HEK293T (cell line): ENCODE data around the gene POLR3A.

Experiments used
- CTCF ChIA-PET: fragments of 350-600 bp; formaldehyde crosslinking; extraction: SDS; loops from one replicate; lab custom pipeline; 2021; ENCODE audit warnings: antibody characterized with exemption, inconsistent platforms; lab: Yijun Ruan, JAX
- POLR2A ChIA-PET: fragments of 350-600 bp; formaldehyde crosslinking; extraction: SDS; loops from one replicate; lab custom pipeline; 2020; ENCODE audit warnings: antibody characterized with exemption, inconsistent platforms; lab: Yijun Ruan, JAX
- DNase-seq: peaks from one replicate; pipeline ENCODE4 v3.0.0; 2012; ENCODE audit warnings: mixed read lengths; ENCODE audit errors: extremely low spot score
- ARNT ChIP-seq: fragments of 450-650 bp; IDR thresholded peaks from 2 replicates; pipeline ENCODE4 v1.6.1; 2017; ENCODE audit warnings: mild to moderate bottlenecking
- BHLHE40 ChIP-seq: fragments of 450-650 bp; IDR thresholded peaks from 2 replicates; pipeline ENCODE4 v1.6.1; 2016; ENCODE audit warnings: mild to moderate bottlenecking, moderate library complexity, borderline replicate concordance
- CTBP1 ChIP-seq: fragments of 450-650 bp; IDR thresholded peaks from 2 replicates; pipeline ENCODE4 v1.6.1; 2016; ENCODE audit warnings: borderline replicate concordance
- ELF4 ChIP-seq: fragments of 450-650 bp; IDR thresholded peaks from 2 replicates; pipeline ENCODE4 v1.6.1; 2017; ENCODE audit warnings: antibody characterized with exemption
- FOXA1 ChIP-seq: fragments of 450-650 bp; IDR thresholded peaks from 2 replicates; pipeline ENCODE4 v1.6.1; 2016; ENCODE audit warnings: mild to moderate bottlenecking
- FOXK2 ChIP-seq: fragments of 450-650 bp; IDR thresholded peaks from 2 replicates; pipeline ENCODE4 v1.6.1; 2016; ENCODE audit warnings: mild to moderate bottlenecking
- FOXM1 ChIP-seq: fragments of 450-650 bp; IDR thresholded peaks from 2 replicates; pipeline ENCODE4 v1.6.1; 2017; ENCODE audit warnings: mild to moderate bottlenecking, borderline replicate concordance
- HDGF ChIP-seq: fragments of 450-650 bp; IDR thresholded peaks from 2 replicates; pipeline ENCODE4 v1.6.1; 2017; ENCODE audit warnings: antibody characterized with exemption, borderline replicate concordance
- L3MBTL2 ChIP-seq: fragments of 450-650 bp; conservative IDR thresholded peaks from 2 replicates; pipeline ENCODE4 v1.6.1; 2016; ENCODE audit warnings: mild to moderate bottlenecking
- LEF1 ChIP-seq: fragments of 450-650 bp; IDR thresholded peaks from 2 replicates; pipeline ENCODE4 v1.6.1; 2017; ENCODE audit warnings: mild to moderate bottlenecking, borderline replicate concordance
- NFRKB ChIP-seq: fragments of 450-650 bp; IDR thresholded peaks from 2 replicates; pipeline ENCODE4 v1.6.1; 2016; ENCODE audit warnings: mild to moderate bottlenecking, moderate library complexity
- PKNOX1 ChIP-seq: fragments of 450-650 bp; IDR thresholded peaks from 2 replicates; pipeline ENCODE4 v1.6.1; 2016
- SP1 ChIP-seq: fragments of 450-650 bp; IDR thresholded peaks from 2 replicates; pipeline ENCODE4 v1.6.1; 2017
- SUZ12 ChIP-seq: fragments of 450-650 bp; IDR thresholded peaks from 2 replicates; pipeline ENCODE4 v1.6.1; 2016; ENCODE audit warnings: mild to moderate bottlenecking
- TARDBP ChIP-seq: fragments of 450-650 bp; IDR thresholded peaks from 2 replicates; pipeline ENCODE4 v1.6.1; 2016
- ZNF384 ChIP-seq: fragments of 450-650 bp; IDR thresholded peaks from 2 replicates; pipeline ENCODE4 v1.6.1; 2016

The POLR3A gene

GRCh38 chr10:77922055-77922454, 107.3 kb downstream of the POLR3A start:
- ChIA-PET POLR2A (no interaction called here), CTCF (interaction anchor here (0.8 kb wide), 1 partner anchor 9 kb away, joined by 3 read pairs; no protein-coding TSS in a partner anchor)
- no peak for DNase-seq
- TF ChIP-seq CTBP1 (no peak), SP1 (no peak), LEF1 (no peak), FOXK2 (no peak), HDGF (no peak), BHLHE40 (no peak), NFRKB (no peak), FOXM1 (no peak), PKNOX1 (no peak)

- DNase-seq: no peak
- CTCF ChIA-PET: interaction anchor here (0.9 kb wide), 1 partner anchor 54 kb away, joined by 3 read pairs; no protein-coding TSS in a partner anchor
- POLR2A ChIA-PET: no interaction called here
- TF ChIP-seq FOXK2 (no peak), ELF4 (no peak), TARDBP (no peak), ARNT (no peak), SP1 (no peak)
Observed at GRCh38 chr10:77921395-77921794, 107.9 kb downstream of the POLR3A start.

- ChIA-PET POLR2A (no interaction called here), CTCF (no interaction called here)
- no peak for TF ChIP-seq FOXA1
- TF ChIP-seq L3MBTL2: no peak
- TF ChIP-seq LEF1: no peak
- no peak for TF ChIP-seq HDGF
- no peak for TF ChIP-seq SUZ12
- TF ChIP-seq SP1: no peak
- no peak for TF ChIP-seq ARNT
- TF ChIP-seq BHLHE40: no peak
- no peak for TF ChIP-seq ZNF384
- TF ChIP-seq NFRKB: no peak
- no peak for DNase-seq
Observed at GRCh38 chr10:77920495-77920894, 108.8 kb downstream of the POLR3A start.

GRCh38 chr10:77919713-77920108, 109.6 kb downstream of the POLR3A start:
- ChIA-PET POLR2A (no interaction called here), CTCF (interaction anchor here (0.7 kb wide), 1 partner anchor 249 kb away, joined by 4 read pairs; no protein-coding TSS in a partner anchor)
- TF ChIP-seq LEF1 (no peak), FOXM1 (no peak), SP1 (no peak), ELF4 (no peak), L3MBTL2 (no peak), TARDBP (no peak), ARNT (no peak), ZNF384 (no peak), HDGF (no peak), CTBP1 (no peak)
- DNase-seq: no peak
